ENCODE results near the gene RPS6KA2. TPM values are rescaled to one million over a fixed set of nuclear protein-coding genes. Genes with fewer than 3 reads are reported as not detected.
A peak's percentile ranks its signal among the peaks of the same experiment; 100 is the strongest.
"Not testable (repeated sequence)": the region's sequence is repeated elsewhere in the genome, so short reads cannot be mapped to it uniquely, and the experiment has no call there.

Gene RPS6KA2
- total RNA-seq, 2 experiments from 2014 or later = 3.8 to 4.2 TPM

GRCh38 chr6:166415833-166416347 lies 211.2 kb downstream of the RPS6KA2 start:
- Mint-ChIP-seq H3K4me1 (peaks cover 80% of the 10 kb centered on the region), H3K27ac (peak overlapping the region; percentile 49), H3K36me3 (peaks cover 23% of the 10 kb centered on the region), H3K9me3 (peaks cover 14% of the 10 kb centered on the region), H3K4me3 (peak overlapping the region; percentile 9), H3K27me3 (no peaks in the 10 kb centered on the region)
- no peak for DNase-seq

GRCh38 chr6:166415306-166415705 lies 211.7 kb downstream of the RPS6KA2 start:
- H3K9me3 Mint-ChIP-seq = peaks cover 14% of the 10 kb centered on the region
- H3K36me3 Mint-ChIP-seq = peaks cover 23% of the 10 kb centered on the region
- H3K27me3 Mint-ChIP-seq = no peaks in the 10 kb centered on the region
- DNase-seq = peak; percentile 25
- peak overlapping the region; percentile 9 for H3K27ac Mint-ChIP-seq
- peaks cover 83% of the 10 kb centered on the region for H3K4me1 Mint-ChIP-seq
- no peak overlapping the region for H3K4me3 Mint-ChIP-seq

GRCh38 chr6:166413491-166413951 lies 213.5 kb downstream of the RPS6KA2 start:
- DNase-seq = no peak

GRCh38 chr6:166412911-166413384 lies 214.1 kb downstream of the RPS6KA2 start:
- no peaks in the 10 kb centered on the region for H3K27me3 Mint-ChIP-seq
- DNase-seq = no peak
- H3K9me3 Mint-ChIP-seq = peaks cover 14% of the 10 kb centered on the region
- H3K4me1 Mint-ChIP-seq = peaks cover 65% of the 10 kb centered on the region
- no peak overlapping the region for H3K4me3 Mint-ChIP-seq
- H3K27ac Mint-ChIP-seq = no peak overlapping the region
- H3K36me3 Mint-ChIP-seq = peaks cover 23% of the 10 kb centered on the region

More at GRCh38 chr6:166413491-166413951, 213.5 kb downstream of the RPS6KA2 start:
- Mint-ChIP-seq H3K27ac (no peak overlapping the region), H3K36me3 (peaks cover 23% of the 10 kb centered on the region), H3K27me3 (no peaks in the 10 kb centered on the region), H3K4me1 (peaks cover 71% of the 10 kb centered on the region), H3K9me3 (peaks cover 14% of the 10 kb centered on the region), H3K4me3 (no peak overlapping the region)

- H3K4me1 Mint-ChIP-seq = peaks cover 59% of the 10 kb centered on the region
- H3K9me3 Mint-ChIP-seq = peaks cover 13% of the 10 kb centered on the region
- no peaks in the 10 kb centered on the region for H3K27me3 Mint-ChIP-seq
- no peak overlapping the region for H3K27ac Mint-ChIP-seq
- DNase-seq = no peak
- H3K36me3 Mint-ChIP-seq = peaks cover 19% of the 10 kb centered on the region
- peak overlapping the region; percentile 33 for H3K4me3 Mint-ChIP-seq
Observed at GRCh38 chr6:166412156-166412910, 214.7 kb downstream of the RPS6KA2 start.

- peak overlapping the region; percentile 39 for H3K27ac Mint-ChIP-seq
- H3K27me3 Mint-ChIP-seq = no peaks in the 10 kb centered on the region
- peaks cover 11% of the 10 kb centered on the region for H3K9me3 Mint-ChIP-seq
- peaks cover 14% of the 10 kb centered on the region for H3K36me3 Mint-ChIP-seq
- H3K4me1 Mint-ChIP-seq = peaks cover 54% of the 10 kb centered on the region
- DNase-seq = peak; percentile 27
- H3K4me3 Mint-ChIP-seq = peak overlapping the region; percentile 54
Observed at GRCh38 chr6:166411721-166412151, 215.3 kb downstream of the RPS6KA2 start.

- Mint-ChIP-seq H3K4me3 (peak overlapping the region; percentile 54), H3K27me3 (no peaks in the 10 kb centered on the region), H3K4me1 (peaks cover 49% of the 10 kb centered on the region), H3K36me3 (peaks cover 10% of the 10 kb centered on the region), H3K27ac (peak overlapping the region; percentile 39), H3K9me3 (peaks cover 7% of the 10 kb centered on the region)
- no peak for DNase-seq
Observed at GRCh38 chr6:166411271-166411670, 215.8 kb downstream of the RPS6KA2 start.

- no peak for DNase-seq
- no peaks in the 10 kb centered on the region for H3K9me3 Mint-ChIP-seq
- H3K4me3 Mint-ChIP-seq = no peak overlapping the region
- H3K27me3 Mint-ChIP-seq = no peaks in the 10 kb centered on the region
- peaks cover 2% of the 10 kb centered on the region for H3K36me3 Mint-ChIP-seq
- H3K27ac Mint-ChIP-seq = no peak overlapping the region
- H3K4me1 Mint-ChIP-seq = peaks cover 41% of the 10 kb centered on the region
Observed at GRCh38 chr6:166410426-166410935, 216.6 kb downstream of the RPS6KA2 start.

- H3K9me3 Mint-ChIP-seq = no peaks in the 10 kb centered on the region
- no peak overlapping the region for H3K4me3 Mint-ChIP-seq
- no peak for DNase-seq
- no peaks in the 10 kb centered on the region for H3K27me3 Mint-ChIP-seq
- peaks cover 2% of the 10 kb centered on the region for H3K36me3 Mint-ChIP-seq
- H3K4me1 Mint-ChIP-seq = peaks cover 33% of the 10 kb centered on the region
- no peak overlapping the region for H3K27ac Mint-ChIP-seq
Observed at GRCh38 chr6:166408936-166409755, 217.9 kb downstream of the RPS6KA2 start.

- Mint-ChIP-seq H3K4me1 (peaks cover 13% of the 10 kb centered on the region), H3K9me3 (no peaks in the 10 kb centered on the region), H3K27me3 (no peaks in the 10 kb centered on the region), H3K4me3 (no peak overlapping the region), H3K36me3 (no peaks in the 10 kb centered on the region), H3K27ac (no peak overlapping the region)
- no peak for DNase-seq
Observed at GRCh38 chr6:166406197-166406596, 220.9 kb downstream of the RPS6KA2 start.

- Mint-ChIP-seq H3K4me3 (no peak overlapping the region), H3K27me3 (no peaks in the 10 kb centered on the region), H3K9me3 (no peaks in the 10 kb centered on the region), H3K4me1 (peaks cover 6% of the 10 kb centered on the region), H3K36me3 (no peaks in the 10 kb centered on the region), H3K27ac (no peak overlapping the region)
- DNase-seq = no peak
Observed at GRCh38 chr6:166405386-166405785, 221.7 kb downstream of the RPS6KA2 start.

- no peaks in the 10 kb centered on the region for H3K36me3 Mint-ChIP-seq
- H3K27me3 Mint-ChIP-seq = no peaks in the 10 kb centered on the region
- no peak for DNase-seq
- H3K27ac Mint-ChIP-seq = no peak overlapping the region
- no peak overlapping the region for H3K4me3 Mint-ChIP-seq
- no peaks in the 10 kb centered on the region for H3K4me1 Mint-ChIP-seq
- H3K9me3 Mint-ChIP-seq = no peaks in the 10 kb centered on the region
Observed at GRCh38 chr6:166402582-166403277, 224.3 kb downstream of the RPS6KA2 start.

- H3K27me3 Mint-ChIP-seq, H3K27ac Mint-ChIP-seq, H3K36me3 Mint-ChIP-seq, H3K9me3 Mint-ChIP-seq, H3K4me1 Mint-ChIP-seq, H3K4me3 Mint-ChIP-seq: not testable (repeated sequence)
- DNase-seq = peak; percentile 47
Observed at GRCh38 chr6:166400649-166401250, 226.3 kb downstream of the RPS6KA2 start.

GRCh38 chr6:166400181-166400580 lies 226.9 kb downstream of the RPS6KA2 start:
- H3K9me3 Mint-ChIP-seq = no peaks in the 10 kb centered on the region
- DNase-seq = no peak
- no peaks in the 10 kb centered on the region for H3K4me1 Mint-ChIP-seq
- H3K27me3 Mint-ChIP-seq = no peaks in the 10 kb centered on the region
- H3K4me3 Mint-ChIP-seq = no peak overlapping the region
- H3K36me3 Mint-ChIP-seq = no peaks in the 10 kb centered on the region
- H3K27ac Mint-ChIP-seq = no peak overlapping the region

Data from activated naive CD8-positive, alpha-beta T cell treated with anti-CD3 and anti-CD28 coated beads for 36 hours (primary cell).